ENCODE data around the gene CD248.

Gene CD248

DNA sequence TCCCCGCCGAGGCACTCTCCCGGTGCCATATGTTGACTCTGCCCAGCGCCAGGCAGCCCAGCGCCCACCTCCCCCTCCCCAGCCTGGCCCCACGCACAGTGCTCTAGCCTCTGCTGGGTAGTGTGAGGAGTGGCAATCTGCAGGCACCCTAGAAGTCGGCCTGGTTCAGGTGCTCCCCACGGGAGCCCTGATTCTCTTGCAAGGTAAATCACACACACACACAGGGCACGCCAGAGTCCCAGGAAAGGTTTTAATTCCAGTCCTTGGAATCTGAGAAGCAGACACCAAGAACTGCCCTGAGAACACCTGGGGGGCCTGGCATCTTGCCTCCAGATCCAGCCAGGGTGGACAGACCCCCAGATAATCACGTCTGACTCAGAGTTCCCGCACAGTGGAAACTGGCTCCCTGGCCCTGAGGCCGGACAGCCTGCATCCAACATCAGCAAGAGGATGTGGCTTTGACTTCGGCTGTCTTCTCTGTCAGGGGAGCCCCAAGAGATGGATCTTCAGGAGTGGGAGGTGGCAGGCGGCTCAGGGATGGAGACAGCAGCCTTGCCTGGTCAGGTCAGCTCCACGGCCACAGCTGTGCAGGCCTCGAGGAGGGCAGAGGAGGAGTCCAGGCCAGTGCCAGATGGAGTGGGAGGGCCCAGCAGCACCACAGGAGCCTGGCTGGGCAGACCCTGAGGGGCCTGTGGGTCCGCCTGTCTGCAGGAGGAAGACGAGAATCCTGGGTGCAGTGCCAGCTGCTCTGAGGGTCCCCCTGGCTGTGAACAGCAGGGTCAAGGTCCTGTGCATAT lies 20.5 kb upstream of the CD248 start:
- H3K27ac ChIP-seq, result peak overlapping the region; percentile 85
- peak; percentile 86 for DNase-seq
- no peak for TF ChIP-seq CTCF (IDR thresholded peaks at IDR 0.05; ENCODE audit: low read depth, low read length)
- H3K4me3 ChIP-seq (ENCODE audit: low read depth, low read length), result no peak overlapping the region
- no peaks in the 10 kb centered on the region for H3K9me3 ChIP-seq (ENCODE audit: severe bottlenecking)
- peaks cover 24% of the 10 kb centered on the region for H3K36me3 ChIP-seq
- H3K27me3 ChIP-seq (ENCODE audit: insufficient read depth, low read depth, severe bottlenecking), result no peaks in the 10 kb centered on the region

DNA sequence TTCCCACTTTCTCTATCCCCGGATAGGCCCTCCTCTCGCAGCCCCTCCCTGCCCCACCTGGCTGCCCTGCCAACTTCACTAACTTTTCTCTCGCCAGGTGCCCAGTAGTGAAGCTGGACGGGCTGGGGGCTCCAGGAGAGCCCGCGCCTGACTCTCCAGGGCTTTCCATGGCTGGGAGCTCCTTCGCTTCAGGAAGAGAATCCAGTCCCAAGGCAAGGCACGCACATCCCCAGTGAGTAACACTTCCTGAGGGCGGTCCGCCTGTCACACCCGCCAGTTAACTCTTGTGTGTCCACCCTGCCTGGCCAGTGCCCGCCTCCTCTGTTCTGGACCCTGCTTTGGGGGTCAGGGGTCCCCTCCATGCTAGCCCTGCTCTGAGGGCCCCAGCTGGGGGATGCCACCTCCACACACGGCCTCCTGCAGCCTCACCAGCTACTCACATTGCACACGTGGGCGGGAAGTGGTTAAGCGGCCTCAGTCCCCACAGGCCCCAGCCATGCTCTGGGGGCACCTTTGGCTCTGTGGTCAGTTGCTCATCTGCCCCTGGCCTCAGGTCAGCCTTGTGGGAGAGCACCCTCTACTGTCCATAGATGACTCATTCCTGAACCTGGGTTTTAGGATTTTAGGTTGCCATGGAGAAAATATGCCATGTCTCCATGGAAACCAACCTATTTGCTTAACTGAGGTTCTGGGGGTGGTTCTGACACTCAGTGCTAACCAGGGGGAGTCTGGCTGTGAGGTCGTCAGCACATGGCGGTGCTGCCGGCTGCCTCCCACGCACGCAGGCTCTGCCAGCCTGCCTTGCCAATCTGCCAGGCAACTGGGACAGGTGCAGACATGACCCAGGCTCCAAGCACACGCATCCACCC lies 19.6 kb upstream of the CD248 start, which contains the start of gene RIN1:
Gene RIN1 (minus strand): TSS at position 201 of the 869 bp plus-strand sequence. CDS start 32 bp downstream, at position 169.
- H3K4me3 ChIP-seq (ENCODE audit: low read depth, low read length), result no peak within 1 kb of the TSS
- peaks cover 16% of the 10 kb centered on the region for H3K36me3 ChIP-seq
- no peaks in the 10 kb centered on the region for H3K27me3 ChIP-seq (ENCODE audit: insufficient read depth, low read depth, severe bottlenecking)
- TF ChIP-seq CTCF (IDR thresholded peaks at IDR 0.05; ENCODE audit: low read depth, low read length), result peak; percentile 63
- peak within 1 kb of the TSS; percentile 85 for H3K27ac ChIP-seq
- no peaks in the 10 kb centered on the region for H3K9me3 ChIP-seq (ENCODE audit: severe bottlenecking)
- peak; percentile 46 for DNase-seq

- Histone ChIP-seq H3K4me3 (ENCODE audit: low read depth, low read length) (no peak overlapping the region), H3K36me3 (peaks cover 15% of the 10 kb centered on the region), H3K27ac (no peak overlapping the region; the same call in 1 of the 2 replicates), H3K9me3 (ENCODE audit: severe bottlenecking) (no peaks in the 10 kb centered on the region), H3K27me3 (ENCODE audit: insufficient read depth, low read depth, severe bottlenecking) (no peaks in the 10 kb centered on the region)
- no peak for TF ChIP-seq CTCF (IDR thresholded peaks at IDR 0.05; ENCODE audit: low read depth, low read length)
- DNase-seq, result no peak
These were observed 18.8 kb upstream of the CD248 start for GRCh38 chr11:66335531-66336233.

DNA sequence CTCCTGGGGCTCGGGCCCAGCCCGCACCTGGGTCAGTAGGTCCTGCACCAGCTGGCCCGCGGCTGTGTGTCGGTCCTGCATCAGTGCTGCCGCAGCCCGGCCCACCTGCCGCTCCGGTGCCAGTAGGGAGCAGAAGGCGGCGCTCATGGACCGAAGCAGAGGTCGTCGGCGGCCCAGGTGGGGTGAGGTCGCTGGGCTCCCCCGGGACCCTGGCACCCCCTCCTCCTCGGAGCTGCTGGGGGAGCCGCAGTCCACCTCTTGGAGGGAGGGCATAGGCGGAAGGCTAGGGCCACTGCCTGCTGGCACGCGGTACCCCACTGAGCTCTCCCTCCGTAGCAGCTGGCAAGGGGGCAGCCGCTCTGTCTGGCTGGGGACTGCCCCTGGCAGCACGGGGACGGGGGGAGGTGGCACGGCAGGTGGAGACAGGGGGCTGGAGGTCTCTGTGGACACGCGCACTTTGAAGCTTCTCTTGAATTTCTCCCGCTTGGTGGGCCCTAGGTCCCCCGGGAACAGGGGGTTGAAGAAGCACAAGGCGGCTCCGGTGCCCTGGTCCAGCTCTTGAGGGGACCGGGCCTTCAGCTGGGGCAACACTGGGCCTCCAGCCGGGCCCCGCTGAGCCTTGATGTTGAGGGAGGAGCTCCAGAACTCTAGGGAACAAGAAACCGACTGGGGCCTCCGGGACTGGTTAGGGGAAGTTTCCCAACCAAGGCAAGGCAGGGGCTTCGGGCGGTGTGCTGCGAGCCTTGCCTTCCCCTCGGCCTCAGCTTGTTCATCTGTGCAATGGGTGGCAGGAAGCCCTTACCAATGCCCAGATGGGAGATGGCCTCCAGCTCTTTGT lies 18.0 kb upstream of the CD248 start:
- H3K27ac ChIP-seq, result no peak overlapping the region
- H3K36me3 ChIP-seq, result peaks cover 15% of the 10 kb centered on the region

More for the DNA sequence above, 18.0 kb upstream of the CD248 start:
- H3K4me3 ChIP-seq (ENCODE audit: low read depth, low read length), result no peak overlapping the region
- TF ChIP-seq CTCF (IDR thresholded peaks at IDR 0.05; ENCODE audit: low read depth, low read length), result no peak
- H3K9me3 ChIP-seq (ENCODE audit: severe bottlenecking), result no peaks in the 10 kb centered on the region
- DNase-seq, result no peak
- no peaks in the 10 kb centered on the region for H3K27me3 ChIP-seq (ENCODE audit: insufficient read depth, low read depth, severe bottlenecking)
